GM12892 (cell line): Measurements from ENCODE around the gene ID2.

Experiments used
- POLR2A ChIP-seq: IDR thresholded peaks from 2 replicates; pipeline ENCODE4 v1.6.1; 2011; ENCODE audit warnings: low read depth, low read length, control low read depth
- POLR2AphosphoS5 ChIP-seq: IDR thresholded peaks from 2 replicates; pipeline ENCODE4 v1.6.1; 2011; ENCODE audit warnings: low read depth, low read length, control low read depth

- TF ChIP-seq POLR2A = no peak
- no peak for TF ChIP-seq POLR2AphosphoS5
These were observed 10.9 kb downstream of the ID2 start for GRCh38 chr2:8692783-8693156.
